H9 (cell line): ENCODE measurements around the gene UMOD. TPM values are rescaled to one million over a fixed set of nuclear protein-coding genes. Genes with fewer than 3 reads are reported as not detected.
A peak's percentile ranks its signal among the peaks of the same experiment; 100 is the strongest.

Experiments
- DNase-seq: peaks from one replicate; pipeline ENCODE4 v3.0.0-alpha.2; 2017
- H2AFZ ChIP-seq: one replicate; pipeline ENCODE4 v1.6.1; 2013; ENCODE audit warnings: mild to moderate bottlenecking, low read length, control low read depth, moderate library complexity
- H2AK5ac ChIP-seq: 2 replicates; pipeline ENCODE4 v1.6.1; 2013; ENCODE audit warnings: low read length, control low read depth, mixed read lengths; ENCODE audit not compliant: insufficient read length
- H2BK120ac ChIP-seq: one replicate; pipeline ENCODE4 v1.6.1; 2013; ENCODE audit warnings: low read depth, mild to moderate bottlenecking, low read length, control low read depth, inconsistent platforms; ENCODE audit not compliant: poor library complexity, severe bottlenecking
- H2BK12ac ChIP-seq: 2 replicates; pipeline ENCODE4 v1.6.1; 2013; ENCODE audit warnings: low read length, control low read depth, mixed read lengths, low read depth; ENCODE audit not compliant: insufficient read length
- H2BK15ac ChIP-seq: 2 replicates; pipeline ENCODE4 v1.6.1; 2013; ENCODE audit warnings: low read depth, low read length, control low read depth
- H2BK20ac ChIP-seq: one replicate; pipeline ENCODE4 v1.6.1; 2013; ENCODE audit warnings: low read depth, mild to moderate bottlenecking, low read length, control low read depth, inconsistent platforms; ENCODE audit not compliant: poor library complexity, severe bottlenecking
- H2BK5ac ChIP-seq: 2 replicates; pipeline ENCODE4 v1.6.1; 2013; ENCODE audit warnings: low read length, control low read depth, mixed read lengths; ENCODE audit not compliant: insufficient read length
- H3K14ac ChIP-seq: 2 replicates; pipeline ENCODE4 v1.6.1; 2013; ENCODE audit warnings: low read length, control low read depth; ENCODE audit not compliant: insufficient read depth
- H3K18ac ChIP-seq: 2 replicates; pipeline ENCODE4 v1.6.1; 2013; ENCODE audit warnings: low read depth, mild to moderate bottlenecking, mixed read lengths, low read length, control low read depth; ENCODE audit not compliant: insufficient read length
- H3K23ac ChIP-seq: 2 replicates; pipeline ENCODE4 v1.6.1; 2013; ENCODE audit warnings: low read length, control low read depth, mixed read lengths, low read depth; ENCODE audit not compliant: insufficient read length
- H3K23me2 ChIP-seq: 2 replicates; pipeline ENCODE4 v1.6.1; 2013; ENCODE audit warnings: low read depth, mild to moderate bottlenecking, mixed read lengths, low read length, control low read depth; ENCODE audit not compliant: insufficient read length, poor library complexity, severe bottlenecking
- H3K27ac ChIP-seq: 2 replicates; pipeline ENCODE4 v1.5.1; 2013; ENCODE audit warnings: low read length, control low read depth, mixed read lengths, low read depth; ENCODE audit not compliant: insufficient read length
- H3K27me3 ChIP-seq: 2 replicates; pipeline ENCODE4 v1.6.1; 2013; ENCODE audit warnings: low read length, control low read depth, inconsistent platforms; ENCODE audit not compliant: insufficient read depth
- H3K4ac ChIP-seq: 2 replicates; pipeline ENCODE4 v1.6.1; 2013; ENCODE audit warnings: low read depth, mild to moderate bottlenecking, control low read depth, inconsistent platforms, low read length, moderate library complexity
- H3K4me1 ChIP-seq: 2 replicates; pipeline ENCODE4 v1.6.1; 2013; ENCODE audit warnings: low read length, control low read depth, inconsistent platforms; ENCODE audit not compliant: insufficient read depth
- H3K4me2 ChIP-seq: 2 replicates; pipeline ENCODE4 v1.6.1; 2013; ENCODE audit warnings: low read length, control low read depth, mixed read lengths; ENCODE audit not compliant: insufficient read length, insufficient read depth
- H3K56ac ChIP-seq: 2 replicates; pipeline ENCODE4 v1.6.1; 2013; ENCODE audit warnings: low read depth, mild to moderate bottlenecking, mixed read lengths, low read length, control low read depth; ENCODE audit not compliant: insufficient read length
- H3K79me1 ChIP-seq: 2 replicates; pipeline ENCODE4 v1.6.1; 2013; ENCODE audit warnings: low read depth, mild to moderate bottlenecking, moderate library complexity, low read length, control low read depth, inconsistent platforms; ENCODE audit not compliant: insufficient read depth, poor library complexity, severe bottlenecking
- H3K79me2 ChIP-seq: 2 replicates; pipeline ENCODE4 v1.6.1; 2013; ENCODE audit warnings: low read length, control low read depth, inconsistent platforms; ENCODE audit not compliant: insufficient read depth
- H3K9ac ChIP-seq: 2 replicates; pipeline ENCODE4 v1.6.1; 2013; ENCODE audit warnings: low read length, control low read depth, mixed read lengths; ENCODE audit not compliant: insufficient read length; ENCODE audit errors: extremely low read depth
- H3K9me3 ChIP-seq: one replicate; pipeline ENCODE4 v1.6.1; 2013; ENCODE audit warnings: low read depth, low read length, inconsistent platforms; ENCODE audit not compliant: control insufficient read depth
- H3T11ph ChIP-seq: one replicate; pipeline ENCODE4 v1.6.1; 2013; ENCODE audit warnings: mild to moderate bottlenecking, low read length, control low read depth, inconsistent platforms
- H4K20me1 ChIP-seq: one replicate; pipeline ENCODE4 v1.6.1; 2013; ENCODE audit not compliant: control insufficient read depth, insufficient read length, insufficient read depth
- H4K5ac ChIP-seq: 2 replicates; pipeline ENCODE4 v1.6.1; 2013; ENCODE audit warnings: low read depth, mild to moderate bottlenecking, mixed read lengths, low read length, control low read depth; ENCODE audit not compliant: insufficient read length
- H4K8ac ChIP-seq: replicated peaks from 2 replicates; pipeline ENCODE4 v1.6.1; 2013; ENCODE audit warnings: low read length, control low read depth, mixed read lengths, low read depth; ENCODE audit not compliant: insufficient read length
- H4K91ac ChIP-seq: 2 replicates; pipeline ENCODE4 v1.6.1; 2013; ENCODE audit warnings: low read depth, mild to moderate bottlenecking, moderate library complexity, mixed read lengths, low read length, control low read depth; ENCODE audit not compliant: insufficient read length
- H3K27ac Mint-ChIP-seq, 3 experiments: 2 replicates in 2 of 3; 3 replicates in 1 of 3; pipeline ENCODE4 v1.8.0; 2020 to 2021; ENCODE audit warnings: mixed read lengths in 3 of 3, mild to moderate bottlenecking in 1 of 3, moderate library complexity in 1 of 3
- H3K27me3 Mint-ChIP-seq: 2 replicates; pipeline ENCODE4 v1.8.0; 2021; ENCODE audit warnings: low read depth, mild to moderate bottlenecking, moderate library complexity, mixed read lengths
- H3K36me3 Mint-ChIP-seq, 3 experiments: 2 replicates in 2 of 3; 3 replicates in 1 of 3; pipeline ENCODE4 v1.8.0; 2020 to 2021; ENCODE audit warnings: low read depth in 3 of 3, mixed read lengths in 3 of 3; ENCODE audit not compliant: insufficient read depth in 1 of 3
- H3K4me1 Mint-ChIP-seq, 2 experiments: 2 replicates each; pipeline ENCODE4 v1.8.0; 2020; ENCODE audit warnings: mixed read lengths in 2 of 2
- H3K4me3 Mint-ChIP-seq, 2 experiments: 2 replicates in 1 of 2; 3 replicates in 1 of 2; pipeline ENCODE4 v1.8.0; 2020 to 2021; ENCODE audit warnings: mild to moderate bottlenecking in 2 of 2, mixed read lengths in 2 of 2, moderate library complexity in 1 of 2
- H3K9me3 Mint-ChIP-seq, 2 experiments: 2 replicates in 1 of 2; 3 replicates in 1 of 2; pipeline ENCODE4 v1.8.0; 2020; ENCODE audit warnings: mild to moderate bottlenecking in 2 of 2, mixed read lengths in 2 of 2, moderate library complexity in 1 of 2
- CTCF ChIP-seq: fragments of 200-600 bp; sonication (generic); conservative IDR thresholded peaks from 3 replicates; pipeline ENCODE4 v1.8.0; 2021; ENCODE audit warnings: antibody characterized with exemption, mild to moderate bottlenecking
- WGBS: extraction: QIAGEN DNeasy Blood & Tissue Kit; methylation state at CpG from one replicate; pipeline ENCODE4 v1.1.7; 2013; ENCODE audit warnings: missing lambda C conversion rate, low lambda C conversion rate, mixed read lengths; ENCODE audit not compliant: insufficient read length; ENCODE audit errors: extremely low coverage; 5-methylcytosine and 5-hydroxymethylcytosine counted together
- total RNA-seq: library from RNA; stranded (reverse); gene quantifications from 2 replicates; pipeline ENCODE4 v1.2.1, GENCODE V29; 2021

Gene UMOD
- total RNA-seq, 1 experiment from 2014 or later: not detected

GRCh38 chr16:20359997-20360396 is 7.5 kb upstream of the UMOD start:
- H2BK20ac ChIP-seq: no peak overlapping the region
- H4K8ac ChIP-seq: no peak overlapping the region
- H3K27me3 Mint-ChIP-seq: peaks cover 21% of the 10 kb centered on the region
- WGBS: no CpG with 5 or more reads among the region's 2 CpGs
- no peak overlapping the region for H3K18ac ChIP-seq
- no peak overlapping the region for H3T11ph ChIP-seq
- no peak overlapping the region for H3K56ac ChIP-seq
- no peak overlapping the region for H3K4ac ChIP-seq
- no peak overlapping the region for H2BK15ac ChIP-seq
- TF ChIP-seq CTCF: peak; percentile 73
- H3K23ac ChIP-seq: no peak overlapping the region
- H3K27me3 ChIP-seq: no peaks in the 10 kb centered on the region
- H3K9ac ChIP-seq: no peak overlapping the region
- H3K79me1 ChIP-seq: no peaks in the 10 kb centered on the region
- H2AFZ ChIP-seq: no peak overlapping the region
- H3K23me2 ChIP-seq: no peaks in the 10 kb centered on the region
- H3K27ac ChIP-seq: no peak overlapping the region
- no peak overlapping the region for H4K91ac ChIP-seq
- DNase-seq: peak; percentile 39
- H3K4me2 ChIP-seq: no peak overlapping the region
- H2BK5ac ChIP-seq: no peak overlapping the region
- no peak overlapping the region for H3K4me3 Mint-ChIP-seq
- no peaks in the 10 kb centered on the region for H3K4me1 Mint-ChIP-seq
- no peak overlapping the region for H2BK12ac ChIP-seq
- H2AK5ac ChIP-seq: no peak overlapping the region
- H3K36me3 Mint-ChIP-seq: peaks cover 0 to 5% (median 3%) of the 10 kb centered on the region in 3 experiments; a peak in 5 of 7 replicates
- no peaks in the 10 kb centered on the region for H4K20me1 ChIP-seq
- H2BK120ac ChIP-seq: no peak overlapping the region
- H3K9me3 ChIP-seq: no peaks in the 10 kb centered on the region
- no peak overlapping the region for H3K27ac Mint-ChIP-seq
- H3K4me1 ChIP-seq: no peaks in the 10 kb centered on the region
- H3K9me3 Mint-ChIP-seq: peaks cover 12 to 14% of the 10 kb centered on the region in 2 experiments
- no peaks in the 10 kb centered on the region; the same call in 1 of the 2 replicates for H3K79me2 ChIP-seq
- H3K14ac ChIP-seq: no peak overlapping the region
- H4K5ac ChIP-seq: no peak overlapping the region
